GM21786 (cell line): ENCODE data around the gene PDK4.

Source experiments
- ATAC-seq: cut with Tn5 transposase; IDR thresholded peaks from one replicate; pipeline ENCODE4 v1.9.1; 2021; ENCODE audit not compliant: unreplicated experiment

Gene PDK4

DNA sequence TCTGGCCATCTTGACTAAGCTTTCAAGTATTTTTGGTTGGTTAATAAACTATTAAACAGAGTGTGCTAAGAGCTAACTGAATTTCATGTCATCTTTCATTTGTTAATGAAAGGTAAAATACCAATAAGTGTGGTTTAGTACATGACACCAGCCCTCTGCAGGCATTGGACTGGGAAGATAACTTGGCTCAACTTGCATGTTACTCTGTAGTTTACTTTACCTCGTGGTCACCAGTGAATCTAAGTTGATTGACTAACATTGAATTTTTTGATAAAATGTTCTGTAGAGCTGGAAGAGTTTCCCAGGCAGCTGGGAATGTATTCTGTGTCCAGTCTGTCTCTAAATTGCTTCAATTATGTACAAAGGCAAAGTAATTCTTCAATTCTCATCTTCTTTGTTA is 60.7 kb downstream of the PDK4 start:
- no peak for ATAC-seq

GRCh38 chr7:95534796-95535195 is 61.5 kb downstream of the PDK4 start:
- ATAC-seq: no peak
